MCF 10A (cell line): ENCODE data around the gene SNRNP48. TPM values are rescaled to one million over a fixed set of nuclear protein-coding genes. Genes with fewer than 3 reads are reported as not detected.

Experiments
- BruUV-seq: library from RNA; stranded (reverse); fragments of 400-500 nt; replicated peaks from 2 replicates; lab custom pipeline; 2021; lab: Mats Ljungman, UMichigan
- CTCF ChIA-PET: fragments of 300-600 bp; sonication (Branson Sonifier 250); formaldehyde crosslinking; extraction: SDS; loops from one replicate; lab custom pipeline; 2021; ENCODE audit warnings: antibody characterized with exemption, inconsistent platforms; lab: Yijun Ruan, JAX
- POLR2A ChIA-PET: fragments of 300-600, 350-650 bp; sonication (Branson Sonifier 250); formaldehyde crosslinking; extraction: SDS; loops from one replicate; lab custom pipeline; 2020; ENCODE audit warnings: antibody characterized with exemption, inconsistent platforms; lab: Yijun Ruan, JAX
- DNase-seq: peaks from one replicate; pipeline ENCODE4 v3.0.0-alpha.2; 2018; ENCODE audit not compliant: unreplicated experiment
- H3K27ac Mint-ChIP-seq: one replicate; pipeline ENCODE4 v1.8.0; 2022; ENCODE audit warnings: mild to moderate bottlenecking, low read depth, mixed read lengths; ENCODE audit not compliant: unreplicated experiment
- H3K27me3 Mint-ChIP-seq: one replicate; pipeline ENCODE4 v1.8.0; 2022; ENCODE audit warnings: mixed read lengths; ENCODE audit not compliant: insufficient read depth, unreplicated experiment
- H3K36me3 Mint-ChIP-seq: one replicate; pipeline ENCODE4 v1.8.0; 2022; ENCODE audit warnings: mild to moderate bottlenecking, moderate library complexity, mixed read lengths; ENCODE audit not compliant: insufficient read depth, unreplicated experiment
- H3K4me1 Mint-ChIP-seq: one replicate; pipeline ENCODE4 v1.8.0; 2022; ENCODE audit warnings: mixed read lengths; ENCODE audit not compliant: insufficient read depth, unreplicated experiment
- H3K4me3 Mint-ChIP-seq: one replicate; pipeline ENCODE4 v1.8.0; 2022; ENCODE audit warnings: mild to moderate bottlenecking, moderate library complexity, mixed read lengths; ENCODE audit not compliant: unreplicated experiment
- H3K9me3 Mint-ChIP-seq: one replicate; pipeline ENCODE4 v1.8.0; 2022; ENCODE audit warnings: mixed read lengths; ENCODE audit not compliant: unreplicated experiment
- intact Hi-C: fragments of 100-400 bp; cut with micrococcal nuclease; formaldehyde crosslinking; loops from 2 replicates; pipeline ENCODE4 v1.14.1; 2022
- total RNA-seq: library from RNA; stranded (reverse); gene quantifications from 2 replicates; pipeline ENCODE4 v1.2.3, GENCODE V29; 2022
- TF ChIP-seq, protein P1 (sequence below): fragments of 200-600 bp; IDR thresholded peaks from one replicate; pipeline ENCODE4 v1.8.0; 2022; ENCODE audit warnings: antibody characterized with exemption, mild to moderate bottlenecking; ENCODE audit not compliant: unreplicated experiment

Gene SNRNP48
- total RNA-seq, 1 experiment from 2014 or later: 10.2 TPM

DNA sequence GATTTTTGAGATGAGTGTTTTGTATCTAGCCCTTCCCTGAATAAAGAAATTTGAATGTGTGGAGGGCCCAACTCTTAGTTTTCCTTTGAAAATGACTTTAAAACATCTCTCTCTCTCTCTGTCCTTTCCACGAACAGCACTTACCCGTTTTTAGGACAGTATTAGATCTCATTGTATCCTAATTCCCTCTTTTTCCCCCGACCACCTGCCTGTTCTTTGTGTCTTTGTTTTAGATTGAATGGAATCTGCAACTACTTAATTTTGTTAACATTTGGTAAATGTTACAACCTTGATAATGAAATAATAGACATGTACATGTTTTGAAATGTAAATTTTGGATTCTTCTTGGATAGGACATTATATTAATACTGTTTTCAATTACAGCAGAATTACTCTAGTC lies 45.4 kb upstream of the SNRNP48 start:
- no peak for DNase-seq
- Mint-ChIP-seq H3K27ac (peak overlapping the region; percentile 97), H3K36me3 (peaks cover 46% of the 10 kb centered on the region), H3K9me3 (no peaks in the 10 kb centered on the region), H3K4me1 (peaks cover 39% of the 10 kb centered on the region), H3K27me3 (no peaks in the 10 kb centered on the region), H3K4me3 (peak overlapping the region; percentile 98)
- BruUV-seq: no TSS peak
- POLR2A ChIA-PET: interaction anchor here (0.5 to 29.8 kb wide), 22 partner anchors 9 to 233 kb away, joined by 3 to 872 read pairs (median 6); partner anchors contain the start of genes CAGE1 and RIOK1
- TF ChIP-seq, protein P1, sequence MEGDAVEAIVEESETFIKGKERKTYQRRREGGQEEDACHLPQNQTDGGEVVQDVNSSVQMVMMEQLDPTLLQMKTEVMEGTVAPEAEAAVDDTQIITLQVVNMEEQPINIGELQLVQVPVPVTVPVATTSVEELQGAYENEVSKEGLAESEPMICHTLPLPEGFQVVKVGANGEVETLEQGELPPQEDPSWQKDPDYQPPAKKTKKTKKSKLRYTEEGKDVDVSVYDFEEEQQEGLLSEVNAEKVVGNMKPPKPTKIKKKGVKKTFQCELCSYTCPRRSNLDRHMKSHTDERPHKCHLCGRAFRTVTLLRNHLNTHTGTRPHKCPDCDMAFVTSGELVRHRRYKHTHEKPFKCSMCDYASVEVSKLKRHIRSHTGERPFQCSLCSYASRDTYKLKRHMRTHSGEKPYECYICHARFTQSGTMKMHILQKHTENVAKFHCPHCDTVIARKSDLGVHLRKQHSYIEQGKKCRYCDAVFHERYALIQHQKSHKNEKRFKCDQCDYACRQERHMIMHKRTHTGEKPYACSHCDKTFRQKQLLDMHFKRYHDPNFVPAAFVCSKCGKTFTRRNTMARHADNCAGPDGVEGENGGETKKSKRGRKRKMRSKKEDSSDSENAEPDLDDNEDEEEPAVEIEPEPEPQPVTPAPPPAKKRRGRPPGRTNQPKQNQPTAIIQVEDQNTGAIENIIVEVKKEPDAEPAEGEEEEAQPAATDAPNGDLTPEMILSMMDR: no peak
- CTCF ChIA-PET: interaction anchor here (1.0 kb wide), 1 partner anchor 40 kb away, joined by 3 read pairs; no protein-coding TSS in a partner anchor
- intact Hi-C loops: loop anchor here (5.0 kb wide), 2 partner anchors 77 to 232 kb away; partner anchors contain the start of gene SSR1

DNA sequence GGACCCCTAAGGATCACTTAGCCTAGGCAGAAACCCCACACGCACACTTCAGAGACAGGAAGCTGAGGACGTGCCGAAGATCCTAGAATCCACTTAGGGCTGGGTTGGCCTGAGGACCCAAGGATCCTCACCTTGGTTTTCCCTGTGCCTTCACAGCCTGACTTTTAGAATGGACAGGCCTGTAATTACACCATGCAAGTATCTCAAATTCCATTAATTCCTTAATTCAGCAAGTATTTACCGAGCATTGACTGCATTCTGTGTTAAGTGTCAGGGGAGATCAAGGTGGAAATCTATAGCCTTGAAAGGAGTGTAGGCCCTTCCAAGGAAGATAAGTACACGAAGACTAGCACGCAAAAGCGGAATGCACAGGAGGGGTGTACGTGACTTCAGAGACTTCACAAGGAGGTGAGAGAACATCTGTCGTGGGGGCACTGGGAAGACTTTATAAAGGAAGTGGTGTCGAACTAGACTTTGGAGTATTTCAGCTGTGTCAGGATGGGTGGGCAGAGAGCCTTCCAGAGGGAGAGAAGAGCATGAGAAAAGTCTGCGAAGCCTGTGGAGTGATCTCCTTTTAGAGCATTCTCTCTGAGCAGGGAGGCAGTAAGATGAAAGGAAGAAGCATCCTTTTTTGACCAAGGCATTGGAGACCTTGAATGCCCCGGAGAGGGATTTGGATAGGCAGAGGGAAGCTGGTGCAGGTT lies 44.5 kb upstream of the SNRNP48 start:
- POLR2A ChIA-PET: interaction anchor here (0.7 to 29.8 kb wide), 28 partner anchors 13 to 764 kb away, joined by 3 to 872 read pairs (median 4); partner anchors contain the start of genes CAGE1 and RIOK1

GRCh38 chr6:7546020-7546369 lies 44.0 kb upstream of the SNRNP48 start:
- no TSS peak for BruUV-seq
- peaks cover 42% of the 10 kb centered on the region for H3K36me3 Mint-ChIP-seq
- H3K4me1 Mint-ChIP-seq: peaks cover 42% of the 10 kb centered on the region
- peak; percentile 82 for DNase-seq
- H3K9me3 Mint-ChIP-seq: no peaks in the 10 kb centered on the region
- ChIA-PET CTCF (interaction anchor here (0.5 to 1.9 kb wide), 6 partner anchors 22 to 271 kb away, joined by 3 to 9 read pairs (median 3); no protein-coding TSS in a partner anchor), POLR2A (interaction anchor here (0.7 to 29.8 kb wide), 28 partner anchors 9 to 765 kb away, joined by 3 to 872 read pairs (median 4); partner anchors contain the start of genes CAGE1, RIOK1 and SNRNP48)
- TF ChIP-seq, protein P1: no peak
- peak overlapping the region; percentile 97 for H3K27ac Mint-ChIP-seq
- H3K4me3 Mint-ChIP-seq: peak overlapping the region; percentile 98
- intact Hi-C loops: loop anchor here (1.0 kb wide), 1 partner anchor 121 kb away; no protein-coding TSS in a partner anchor
- no peaks in the 10 kb centered on the region for H3K27me3 Mint-ChIP-seq

More for the DNA sequence above, 44.5 kb upstream of the SNRNP48 start:
- intact Hi-C loops: loop anchor here (1.0 kb wide), 2 partner anchors 120 to 155 kb away; no protein-coding TSS in a partner anchor
- Mint-ChIP-seq H3K27ac (peak overlapping the region; percentile 97), H3K4me3 (peak overlapping the region; percentile 98), H3K4me1 (peaks cover 42% of the 10 kb centered on the region), H3K36me3 (peaks cover 46% of the 10 kb centered on the region), H3K9me3 (no peaks in the 10 kb centered on the region), H3K27me3 (no peaks in the 10 kb centered on the region)
- CTCF ChIA-PET: interaction anchor here (0.8 to 1.9 kb wide), 6 partner anchors 29 to 270 kb away, joined by 3 to 9 read pairs (median 3); no protein-coding TSS in a partner anchor
- BruUV-seq: no TSS peak
- TF ChIP-seq, protein P1: no peak
- DNase-seq: peak; percentile 42

DNA sequence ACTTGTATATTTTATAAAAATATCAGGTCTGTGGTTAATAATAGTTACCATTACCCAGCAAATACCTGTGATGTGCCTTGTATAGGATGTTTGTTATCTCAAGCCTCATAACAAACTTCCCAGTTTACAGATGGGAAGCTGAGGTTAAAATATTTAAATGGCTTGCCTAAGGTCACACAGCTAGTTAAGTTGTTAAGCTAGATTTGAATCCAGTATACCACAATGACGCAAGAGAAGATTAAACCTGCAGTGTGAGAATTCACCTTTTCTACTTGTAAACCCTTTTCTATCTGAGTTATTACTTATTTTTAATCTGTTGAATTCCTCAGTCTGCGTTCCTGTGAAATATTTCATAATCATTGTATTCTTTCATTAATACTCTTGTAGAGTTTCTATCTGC lies 43.6 kb upstream of the SNRNP48 start:
- Mint-ChIP-seq H3K36me3 (peaks cover 41% of the 10 kb centered on the region), H3K27ac (peak overlapping the region; percentile 97), H3K27me3 (no peaks in the 10 kb centered on the region), H3K4me3 (peak overlapping the region; percentile 98), H3K4me1 (peaks cover 42% of the 10 kb centered on the region), H3K9me3 (no peaks in the 10 kb centered on the region)
- TF ChIP-seq, protein P1: no peak
- BruUV-seq: no TSS peak
- ChIA-PET POLR2A (interaction anchor here (0.5 to 29.8 kb wide), 29 partner anchors 9 to 765 kb away, joined by 3 to 872 read pairs (median 4); partner anchors contain the start of genes CAGE1, RIOK1 and SNRNP48), CTCF (interaction anchor here (0.5 to 1.9 kb wide), 5 partner anchors 22 to 271 kb away, joined by 3 to 9 read pairs (median 3); no protein-coding TSS in a partner anchor)
- intact Hi-C loops: loop anchor here (1.0 kb wide), 1 partner anchor 121 kb away; no protein-coding TSS in a partner anchor
- no peak for DNase-seq
